ENCODE results near the gene KIAA0825.
"Not testable (repeated sequence)": the region's sequence is repeated elsewhere in the genome, so short reads cannot be mapped to it uniquely, and the experiment has no call there.

KIAA0825 gene

DNA sequence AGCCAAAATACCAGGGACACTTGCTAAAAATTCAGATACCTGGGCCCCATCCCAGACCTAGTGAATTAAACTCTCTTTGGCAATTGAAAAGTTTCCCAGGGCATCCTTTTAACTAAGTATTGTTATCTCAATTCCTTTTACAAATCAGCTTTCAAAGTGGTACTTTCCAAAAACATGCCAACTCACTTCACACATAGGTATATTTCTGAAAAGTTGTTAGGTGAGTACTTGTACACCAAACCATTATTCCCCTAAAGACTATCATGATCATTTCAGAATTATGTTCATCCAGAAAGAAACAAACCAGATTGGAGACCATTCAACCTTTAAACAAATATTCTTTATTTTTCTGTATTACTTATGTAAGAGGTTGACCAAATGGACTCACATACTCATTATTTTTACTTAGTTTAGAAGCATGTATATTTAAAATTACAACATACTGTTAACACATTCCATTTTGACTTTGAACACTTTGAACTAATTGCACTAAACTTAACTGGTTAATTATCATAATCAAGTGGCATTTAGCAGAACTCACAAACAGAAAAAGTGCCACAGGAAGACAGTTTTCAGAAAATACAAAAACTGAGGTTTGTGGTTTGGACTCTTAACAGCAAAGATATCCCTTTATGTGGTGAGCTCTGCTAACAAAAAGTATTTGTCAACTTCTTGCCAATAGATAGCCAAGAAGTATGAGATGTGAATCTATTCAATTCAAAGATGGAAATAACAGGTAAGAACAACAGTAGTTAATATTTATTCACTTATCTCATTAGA lies 40.7 kb downstream of the KIAA0825 start:
- H3K9ac ChIP-seq (ENCODE audit: low read depth in 1 of 2, low read length in 2 of 2): no peak overlapping the region
- H3K27ac ChIP-seq (ENCODE audit: low read depth in 2 of 2, low read length in 2 of 2): no peak overlapping the region
- H3K27me3 ChIP-seq (ENCODE audit: control insufficient read depth in 2 of 2, insufficient read depth in 2 of 2, low read length in 2 of 2): no peaks in the 10 kb centered on the region
- no peaks in the 10 kb centered on the region for H3K9me3 ChIP-seq (ENCODE audit: control insufficient read depth in 2 of 2, low read length in 2 of 2)
- no peaks in the 10 kb centered on the region for H3K4me1 ChIP-seq (ENCODE audit: control insufficient read depth in 2 of 2, insufficient read depth in 2 of 2, low read length in 2 of 2)
- H3K36me3 ChIP-seq (ENCODE audit: control insufficient read depth in 2 of 2, insufficient read depth in 2 of 2, low read length in 2 of 2): no peaks in the 10 kb centered on the region
- H3K4me3 ChIP-seq (ENCODE audit: low read length in 2 of 2): no peak overlapping the region

DNA sequence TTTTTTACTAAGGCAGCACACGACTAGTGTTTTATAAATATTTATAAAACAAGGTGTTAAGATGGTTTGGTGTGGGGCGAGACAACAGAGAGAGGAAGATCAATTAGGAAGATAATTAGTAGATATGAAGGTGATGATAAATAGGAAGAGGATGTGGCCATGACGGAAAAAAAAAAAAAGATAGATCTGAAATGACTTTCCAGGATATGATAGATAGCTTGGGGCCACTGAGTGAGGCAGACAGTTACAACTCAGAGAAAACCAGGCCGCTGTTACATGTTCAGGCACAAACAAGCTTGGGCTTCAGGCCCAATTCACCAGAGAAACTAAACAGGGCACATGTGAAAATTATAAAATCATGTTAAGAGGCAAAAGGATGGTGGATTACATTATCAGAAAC lies 43.2 kb downstream of the KIAA0825 start:
- H3K27me3 ChIP-seq (ENCODE audit: control insufficient read depth in 2 of 2, insufficient read depth in 2 of 2, low read length in 2 of 2): no peaks in the 10 kb centered on the region
- no peaks in the 10 kb centered on the region for H3K9me3 ChIP-seq (ENCODE audit: control insufficient read depth in 2 of 2, low read length in 2 of 2)

DNA sequence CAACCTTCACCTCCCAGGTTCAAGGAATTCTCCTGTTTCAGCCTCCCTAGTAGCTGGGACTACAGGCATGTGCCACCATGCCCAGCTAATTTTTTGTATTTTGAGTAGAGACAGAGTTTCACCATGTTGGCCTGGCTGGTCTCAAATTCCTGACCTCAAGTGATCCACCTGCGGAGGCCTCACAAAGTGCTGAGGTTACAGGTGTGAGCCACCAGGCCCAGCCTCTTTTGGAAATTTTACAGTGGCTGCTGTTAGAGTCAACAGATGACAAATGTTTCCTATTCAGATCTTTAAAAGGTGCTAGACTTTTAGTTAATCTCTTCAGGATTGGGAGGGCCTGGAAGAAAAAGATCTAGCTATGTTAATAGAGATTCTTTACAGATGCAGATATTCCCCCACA lies 45.1 kb downstream of the KIAA0825 start:
- not testable (repeated sequence) for H3K9me3 ChIP-seq (ENCODE audit: control insufficient read depth in 2 of 2, low read length in 2 of 2); H3K27ac ChIP-seq (ENCODE audit: low read depth in 2 of 2, low read length in 2 of 2); H3K4me1 ChIP-seq (ENCODE audit: control insufficient read depth in 2 of 2, insufficient read depth in 2 of 2, low read length in 2 of 2); H3K9ac ChIP-seq (ENCODE audit: low read depth in 1 of 2, low read length in 2 of 2); H3K36me3 ChIP-seq (ENCODE audit: control insufficient read depth in 2 of 2, insufficient read depth in 2 of 2, low read length in 2 of 2); H3K4me3 ChIP-seq (ENCODE audit: low read length in 2 of 2); H3K27me3 ChIP-seq (ENCODE audit: control insufficient read depth in 2 of 2, insufficient read depth in 2 of 2, low read length in 2 of 2)

More for the DNA sequence above, 43.2 kb downstream of the KIAA0825 start:
- Histone ChIP-seq H3K36me3 (ENCODE audit: control insufficient read depth in 2 of 2, insufficient read depth in 2 of 2, low read length in 2 of 2) (no peaks in the 10 kb centered on the region), H3K4me3 (ENCODE audit: low read length in 2 of 2) (no peak overlapping the region), H3K27ac (ENCODE audit: low read depth in 2 of 2, low read length in 2 of 2) (no peak overlapping the region), H3K9ac (ENCODE audit: low read depth in 1 of 2, low read length in 2 of 2) (no peak overlapping the region), H3K4me1 (ENCODE audit: control insufficient read depth in 2 of 2, insufficient read depth in 2 of 2, low read length in 2 of 2) (no peaks in the 10 kb centered on the region)

DNA sequence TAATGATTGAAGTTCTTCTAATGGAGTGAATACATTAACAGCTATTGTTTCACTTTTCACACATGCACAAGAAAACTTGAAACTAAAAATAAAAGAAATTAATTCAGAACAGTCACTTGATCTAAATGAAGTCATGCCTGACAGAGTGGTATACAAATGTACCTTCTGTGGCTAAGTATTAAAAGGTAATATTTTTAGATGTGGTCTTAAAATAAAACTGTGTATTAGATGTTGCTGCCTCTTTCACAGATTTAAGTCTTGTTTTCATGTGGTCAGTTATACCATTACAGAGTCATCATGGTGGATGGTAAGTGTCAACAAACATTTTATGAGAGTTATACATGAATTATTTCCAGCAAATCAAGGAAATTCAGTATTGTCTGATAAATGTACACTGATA lies 47.0 kb downstream of the KIAA0825 start:
- Histone ChIP-seq H3K4me1 (ENCODE audit: control insufficient read depth in 2 of 2, insufficient read depth in 2 of 2, low read length in 2 of 2) (no peaks in the 10 kb centered on the region), H3K9me3 (ENCODE audit: control insufficient read depth in 2 of 2, low read length in 2 of 2) (no peaks in the 10 kb centered on the region), H3K27me3 (ENCODE audit: control insufficient read depth in 2 of 2, insufficient read depth in 2 of 2, low read length in 2 of 2) (no peaks in the 10 kb centered on the region), H3K9ac (ENCODE audit: low read depth in 1 of 2, low read length in 2 of 2) (no peak overlapping the region), H3K4me3 (ENCODE audit: low read length in 2 of 2) (no peak overlapping the region), H3K27ac (ENCODE audit: low read depth in 2 of 2, low read length in 2 of 2) (no peak overlapping the region), H3K36me3 (ENCODE audit: control insufficient read depth in 2 of 2, insufficient read depth in 2 of 2, low read length in 2 of 2) (no peaks in the 10 kb centered on the region)

DNA sequence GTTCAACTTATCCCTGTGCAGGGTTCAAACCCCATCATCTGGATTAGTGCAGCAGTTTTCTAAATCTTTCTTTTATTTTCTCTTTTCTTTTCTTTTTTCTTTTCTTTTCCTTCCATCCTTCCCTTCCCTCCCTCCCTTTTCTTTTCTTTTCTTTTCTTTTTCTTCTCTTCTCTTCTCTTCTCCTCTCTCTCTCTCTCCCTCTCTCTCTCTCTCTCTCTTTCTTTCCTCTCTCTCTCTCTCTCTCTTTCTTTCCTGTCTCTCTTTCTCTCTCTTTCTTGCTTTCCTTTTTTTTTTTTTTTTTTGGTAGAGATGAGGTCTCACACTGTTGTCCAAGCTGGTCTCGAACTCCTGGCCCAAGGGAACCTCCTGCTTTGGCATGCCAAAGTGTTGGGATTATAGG lies 53.6 kb downstream of the KIAA0825 start:
- H3K27me3 ChIP-seq (ENCODE audit: control insufficient read depth in 2 of 2, insufficient read depth in 2 of 2, low read length in 2 of 2): no peaks in the 10 kb centered on the region
- H3K9ac ChIP-seq (ENCODE audit: low read depth in 1 of 2, low read length in 2 of 2): no peak overlapping the region
- H3K4me3 ChIP-seq (ENCODE audit: low read length in 2 of 2): no peak overlapping the region
- H3K36me3 ChIP-seq (ENCODE audit: control insufficient read depth in 2 of 2, insufficient read depth in 2 of 2, low read length in 2 of 2): no peaks in the 10 kb centered on the region
- H3K27ac ChIP-seq (ENCODE audit: low read depth in 2 of 2, low read length in 2 of 2): no peak overlapping the region
- H3K4me1 ChIP-seq (ENCODE audit: control insufficient read depth in 2 of 2, insufficient read depth in 2 of 2, low read length in 2 of 2): no peaks in the 10 kb centered on the region
- H3K9me3 ChIP-seq (ENCODE audit: control insufficient read depth in 2 of 2, low read length in 2 of 2): no peaks in the 10 kb centered on the region

DNA sequence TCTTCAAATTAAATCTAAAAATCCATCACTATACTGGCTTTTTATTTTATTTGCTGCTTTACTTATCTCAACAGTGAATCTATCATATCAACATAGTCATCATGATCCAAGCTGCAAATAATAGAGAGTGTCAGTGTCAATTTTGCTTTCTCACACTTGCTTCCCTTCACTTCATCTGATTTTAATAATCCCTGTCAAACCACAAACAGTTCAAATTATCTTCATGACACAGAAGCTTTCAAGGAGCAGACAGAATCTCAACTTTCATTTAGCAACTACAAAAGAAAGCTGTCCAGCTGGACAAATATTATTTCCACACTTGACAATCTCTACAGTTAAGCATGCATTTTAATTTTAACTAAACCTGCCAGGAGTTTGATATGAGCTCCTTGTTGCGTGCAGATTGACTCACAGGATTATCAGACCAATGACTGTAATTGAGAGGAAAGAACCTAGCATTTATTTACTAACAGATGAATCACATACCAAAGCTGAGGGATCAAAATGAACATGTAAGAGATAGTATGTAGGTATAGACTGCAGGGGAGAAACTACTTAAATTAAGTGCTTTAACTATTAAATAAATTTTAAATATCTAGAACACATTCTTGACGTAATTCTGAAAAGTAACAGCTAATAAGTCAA lies 56.0 kb downstream of the KIAA0825 start:
- H3K4me3 ChIP-seq (ENCODE audit: low read length in 2 of 2): no peak overlapping the region
- H3K27ac ChIP-seq (ENCODE audit: low read depth in 2 of 2, low read length in 2 of 2): no peak overlapping the region
- no peaks in the 10 kb centered on the region for H3K27me3 ChIP-seq (ENCODE audit: control insufficient read depth in 2 of 2, insufficient read depth in 2 of 2, low read length in 2 of 2)
- H3K9ac ChIP-seq (ENCODE audit: low read depth in 1 of 2, low read length in 2 of 2): no peak overlapping the region
- H3K9me3 ChIP-seq (ENCODE audit: control insufficient read depth in 2 of 2, low read length in 2 of 2): no peaks in the 10 kb centered on the region
- H3K4me1 ChIP-seq (ENCODE audit: control insufficient read depth in 2 of 2, insufficient read depth in 2 of 2, low read length in 2 of 2): no peaks in the 10 kb centered on the region
- no peaks in the 10 kb centered on the region for H3K36me3 ChIP-seq (ENCODE audit: control insufficient read depth in 2 of 2, insufficient read depth in 2 of 2, low read length in 2 of 2)

DNA sequence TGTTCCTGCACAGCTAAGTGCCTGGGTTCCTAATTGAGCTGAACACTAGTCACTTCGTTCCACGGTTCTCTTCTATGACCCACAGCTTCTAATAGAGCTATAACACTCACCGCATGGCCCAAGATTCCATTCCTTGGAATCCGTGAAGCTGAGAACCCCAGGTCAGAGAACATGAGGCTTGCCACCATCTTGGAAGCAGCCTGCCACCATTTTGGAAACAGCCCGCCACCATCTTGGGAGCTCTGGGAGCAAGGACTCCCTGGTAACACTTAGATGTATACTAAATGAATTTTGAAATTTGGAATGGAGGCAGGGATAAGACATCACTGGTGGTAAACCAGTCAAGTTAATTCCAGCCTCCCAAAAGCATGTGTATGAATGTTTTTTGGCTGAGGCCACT lies 60.4 kb downstream of the KIAA0825 start:
- Histone ChIP-seq H3K27me3 (ENCODE audit: control insufficient read depth in 2 of 2, insufficient read depth in 2 of 2, low read length in 2 of 2) (no peaks in the 10 kb centered on the region), H3K27ac (ENCODE audit: low read depth in 2 of 2, low read length in 2 of 2) (no peak overlapping the region), H3K9me3 (ENCODE audit: control insufficient read depth in 2 of 2, low read length in 2 of 2) (no peaks in the 10 kb centered on the region), H3K36me3 (ENCODE audit: control insufficient read depth in 2 of 2, insufficient read depth in 2 of 2, low read length in 2 of 2) (no peaks in the 10 kb centered on the region), H3K9ac (ENCODE audit: low read depth in 1 of 2, low read length in 2 of 2) (no peak overlapping the region), H3K4me3 (ENCODE audit: low read length in 2 of 2) (no peak overlapping the region), H3K4me1 (ENCODE audit: control insufficient read depth in 2 of 2, insufficient read depth in 2 of 2, low read length in 2 of 2) (no peaks in the 10 kb centered on the region)

DNA sequence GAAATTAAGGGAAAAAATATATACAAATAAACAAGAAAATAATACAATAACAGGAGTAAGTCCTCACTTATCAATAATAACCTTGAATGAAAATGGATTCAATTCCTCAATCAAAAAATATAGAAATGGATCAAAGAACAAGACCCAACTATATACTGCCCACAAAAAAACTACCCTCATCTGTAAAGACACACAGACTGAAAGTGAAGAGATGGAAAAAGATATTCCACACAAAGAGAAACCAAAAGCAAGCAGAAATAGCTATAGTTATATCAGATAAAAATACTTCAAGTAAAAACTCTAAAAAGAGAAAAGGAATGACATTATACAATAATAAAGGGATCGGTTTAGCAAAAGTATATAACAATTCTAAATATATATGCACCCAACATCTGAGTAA lies 66.5 kb downstream of the KIAA0825 start:
- no peak overlapping the region for H3K27ac ChIP-seq (ENCODE audit: low read depth in 2 of 2, low read length in 2 of 2)
- H3K4me3 ChIP-seq (ENCODE audit: low read length in 2 of 2): no peak overlapping the region

DNA sequence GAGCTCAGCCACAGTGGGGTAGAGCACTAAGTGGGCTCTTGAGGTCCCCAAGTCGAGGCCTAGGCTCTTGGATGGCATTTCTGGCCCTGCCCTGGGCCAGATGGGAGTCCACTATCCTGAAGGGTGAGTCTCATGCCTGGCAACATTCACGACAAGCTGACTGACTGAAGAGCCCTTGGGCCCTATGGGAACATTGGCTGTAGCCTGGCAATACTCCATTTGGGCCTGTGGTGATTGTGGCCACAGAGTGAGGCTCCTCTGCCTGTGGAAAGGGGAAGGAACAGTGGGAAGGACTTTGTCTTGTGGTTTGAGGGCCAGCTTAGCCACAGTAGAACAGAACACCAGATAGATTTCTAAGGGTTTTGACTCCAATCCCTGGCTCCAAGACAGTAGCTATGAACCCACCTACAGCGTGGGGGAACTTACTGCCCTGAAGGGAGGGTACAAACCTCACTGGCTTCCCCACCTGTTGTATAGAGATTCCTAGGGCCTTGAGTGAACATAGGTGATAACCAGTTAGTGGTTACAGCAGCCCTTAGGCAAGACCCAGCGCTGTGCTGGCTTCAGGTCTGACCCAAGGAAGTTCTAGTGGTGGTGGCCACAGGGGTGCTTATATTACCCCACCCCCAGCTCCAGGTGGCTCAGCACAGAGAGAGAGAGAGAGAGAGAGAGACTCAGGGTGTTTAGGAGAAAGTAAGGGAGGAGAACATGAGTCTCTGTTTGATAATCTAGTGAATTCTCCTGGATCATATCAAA lies 72.4 kb downstream of the KIAA0825 start:
- no peaks in the 10 kb centered on the region for H3K36me3 ChIP-seq (ENCODE audit: control insufficient read depth in 2 of 2, insufficient read depth in 2 of 2, low read length in 2 of 2)
- H3K4me3 ChIP-seq (ENCODE audit: low read length in 2 of 2): no peak overlapping the region
- no peaks in the 10 kb centered on the region for H3K27me3 ChIP-seq (ENCODE audit: control insufficient read depth in 2 of 2, insufficient read depth in 2 of 2, low read length in 2 of 2)
- peaks cover 0 to 1% of the 10 kb centered on the region in 2 donors for H3K9me3 ChIP-seq (ENCODE audit: control insufficient read depth in 2 of 2, low read length in 2 of 2)
- no peak overlapping the region for H3K9ac ChIP-seq (ENCODE audit: low read depth in 1 of 2, low read length in 2 of 2)
- no peaks in the 10 kb centered on the region for H3K4me1 ChIP-seq (ENCODE audit: control insufficient read depth in 2 of 2, insufficient read depth in 2 of 2, low read length in 2 of 2)
- no peak overlapping the region for H3K27ac ChIP-seq (ENCODE audit: low read depth in 2 of 2, low read length in 2 of 2)

More for the DNA sequence above, 66.5 kb downstream of the KIAA0825 start:
- Histone ChIP-seq H3K4me1 (ENCODE audit: control insufficient read depth in 2 of 2, insufficient read depth in 2 of 2, low read length in 2 of 2) (no peaks in the 10 kb centered on the region), H3K9ac (ENCODE audit: low read depth in 1 of 2, low read length in 2 of 2) (no peak overlapping the region), H3K27me3 (ENCODE audit: control insufficient read depth in 2 of 2, insufficient read depth in 2 of 2, low read length in 2 of 2) (no peaks in the 10 kb centered on the region), H3K9me3 (ENCODE audit: control insufficient read depth in 2 of 2, low read length in 2 of 2) (no peaks in the 10 kb centered on the region), H3K36me3 (ENCODE audit: control insufficient read depth in 2 of 2, insufficient read depth in 2 of 2, low read length in 2 of 2) (no peaks in the 10 kb centered on the region)

DNA sequence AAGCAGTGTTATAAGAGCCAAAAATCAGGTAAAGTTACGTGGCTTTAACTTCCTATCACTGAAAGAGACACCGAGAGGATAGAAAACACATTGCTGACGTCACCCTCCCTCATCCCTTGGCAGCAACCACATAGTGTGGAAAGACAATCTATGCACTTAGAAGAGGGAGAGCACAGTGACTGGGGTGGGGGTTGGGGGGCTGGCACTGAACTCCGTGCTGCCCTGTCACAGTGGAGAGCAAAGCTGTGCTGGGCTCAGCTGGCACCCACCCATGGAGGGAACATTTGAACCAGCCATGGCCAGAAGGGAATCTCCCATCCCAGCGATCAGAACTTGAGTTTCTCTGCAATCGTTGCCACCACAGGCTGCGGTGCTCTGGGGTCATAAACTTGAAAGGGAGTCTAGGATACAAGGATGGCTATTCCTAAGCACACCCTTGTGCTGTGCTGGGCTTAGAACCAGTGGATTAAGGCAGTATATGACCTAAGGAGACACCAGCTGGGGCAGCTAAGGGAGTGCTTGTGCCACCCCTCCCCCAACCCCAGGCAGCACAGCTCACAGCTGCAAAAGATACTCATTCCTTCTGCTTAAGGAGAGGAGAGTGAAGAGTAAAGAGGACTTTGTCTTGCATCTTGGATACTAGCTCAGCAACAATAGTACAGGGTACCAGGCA lies 73.4 kb downstream of the KIAA0825 start:
- peaks cover 0 to 3% of the 10 kb centered on the region in 2 donors for H3K9me3 ChIP-seq (ENCODE audit: control insufficient read depth in 2 of 2, low read length in 2 of 2)
- H3K4me1 ChIP-seq (ENCODE audit: control insufficient read depth in 2 of 2, insufficient read depth in 2 of 2, low read length in 2 of 2): no peaks in the 10 kb centered on the region
- H3K27ac ChIP-seq (ENCODE audit: low read depth in 2 of 2, low read length in 2 of 2): no peak overlapping the region
- no peaks in the 10 kb centered on the region for H3K36me3 ChIP-seq (ENCODE audit: control insufficient read depth in 2 of 2, insufficient read depth in 2 of 2, low read length in 2 of 2)
- no peaks in the 10 kb centered on the region for H3K27me3 ChIP-seq (ENCODE audit: control insufficient read depth in 2 of 2, insufficient read depth in 2 of 2, low read length in 2 of 2)
- H3K4me3 ChIP-seq (ENCODE audit: low read length in 2 of 2): no peak overlapping the region
- H3K9ac ChIP-seq (ENCODE audit: low read depth in 1 of 2, low read length in 2 of 2): no peak overlapping the region
